WTC11 (cell line): Measurements from ENCODE around the gene MRAP.

ENCODE experiments used
- ATF1 ChIP-seq: sonication (generic); formaldehyde crosslinking; IDR thresholded peaks from 2 replicates; pipeline ENCODE4 v1.8.1; 2023; ENCODE audit warnings: mild to moderate bottlenecking, moderate library complexity, missing genetic modification reagents
- CREB1 ChIP-seq: sonication (generic); formaldehyde crosslinking; IDR thresholded peaks from 2 replicates; pipeline ENCODE4 v1.8.0; 2023; ENCODE audit warnings: mild to moderate bottlenecking, missing genetic modification reagents
- CTCF ChIP-seq: fragments of 200-600 bp; IDR thresholded peaks from 2 replicates; pipeline ENCODE4 v1.8.0; 2022; ENCODE audit warnings: antibody characterized with exemption
- E2F4 ChIP-seq: sonication (generic); formaldehyde crosslinking; IDR thresholded peaks from 2 replicates; pipeline ENCODE4 v1.8.1; 2022; ENCODE audit warnings: low read depth, mild to moderate bottlenecking, moderate library complexity, missing genetic modification reagents, borderline replicate concordance
- ESRRA ChIP-seq: sonication (generic); formaldehyde crosslinking; IDR thresholded peaks from 2 replicates; pipeline ENCODE4 v1.8.1; 2022; ENCODE audit warnings: mild to moderate bottlenecking, missing genetic modification reagents, borderline replicate concordance
- ETV6 ChIP-seq: sonication (generic); formaldehyde crosslinking; IDR thresholded peaks from 2 replicates; pipeline ENCODE4 v1.8.1; 2022; ENCODE audit warnings: mild to moderate bottlenecking, missing genetic modification reagents
- FOXJ3 ChIP-seq: sonication (generic); formaldehyde crosslinking; IDR thresholded peaks from 2 replicates; pipeline ENCODE4 v1.9.0; 2021; ENCODE audit warnings: missing genetic modification reagents, mild to moderate bottlenecking, borderline replicate concordance
- GABPB1 ChIP-seq: sonication (generic); formaldehyde crosslinking; IDR thresholded peaks from 2 replicates; pipeline ENCODE4 v1.8.1; 2023; ENCODE audit warnings: mild to moderate bottlenecking, missing genetic modification reagents
- USF2 ChIP-seq: sonication (generic); formaldehyde crosslinking; IDR thresholded peaks from 2 replicates; pipeline ENCODE4 v1.8.1; 2023; ENCODE audit warnings: mild to moderate bottlenecking, missing genetic modification reagents, moderate library complexity

DNA sequence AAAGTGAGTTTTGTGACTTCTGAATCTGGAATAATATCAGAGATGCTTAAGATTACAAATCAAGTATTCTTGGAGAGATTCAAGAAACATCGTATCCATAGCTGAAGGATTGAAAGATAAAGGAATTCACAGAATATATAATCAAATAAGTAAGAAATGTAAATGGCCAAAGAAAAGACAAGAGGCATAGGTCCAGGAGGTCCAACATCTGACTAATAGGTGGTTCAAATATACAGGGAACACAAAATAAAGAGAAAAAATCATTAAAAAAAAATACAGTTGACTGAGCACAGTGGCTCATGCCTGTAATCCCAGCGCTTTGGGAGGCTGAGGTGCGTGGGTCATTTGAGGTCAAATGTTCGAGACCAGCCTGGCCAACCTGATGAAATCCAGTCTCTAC lies 13.2 kb upstream of the MRAP start:
- TF ChIP-seq CTCF (no peak), ESRRA (CRISPR knock-in tag) (no peak), USF2 (CRISPR knock-in tag) (no peak), ATF1 (no peak), ETV6 (CRISPR knock-in tag) (no peak), FOXJ3 (no peak), GABPB1 (CRISPR knock-in tag) (no peak), CREB1 (CRISPR knock-in tag) (no peak), E2F4 (no peak)
